ENCODE data around the gene KRT3. TPM values are rescaled to one million over a fixed set of nuclear protein-coding genes. Genes with fewer than 3 reads are reported as not detected.
A peak's percentile ranks its signal among the peaks of the same experiment; 100 is the strongest.

KRT3 gene
- total RNA-seq, 1 experiment from 2014 or later = not detected

DNA sequence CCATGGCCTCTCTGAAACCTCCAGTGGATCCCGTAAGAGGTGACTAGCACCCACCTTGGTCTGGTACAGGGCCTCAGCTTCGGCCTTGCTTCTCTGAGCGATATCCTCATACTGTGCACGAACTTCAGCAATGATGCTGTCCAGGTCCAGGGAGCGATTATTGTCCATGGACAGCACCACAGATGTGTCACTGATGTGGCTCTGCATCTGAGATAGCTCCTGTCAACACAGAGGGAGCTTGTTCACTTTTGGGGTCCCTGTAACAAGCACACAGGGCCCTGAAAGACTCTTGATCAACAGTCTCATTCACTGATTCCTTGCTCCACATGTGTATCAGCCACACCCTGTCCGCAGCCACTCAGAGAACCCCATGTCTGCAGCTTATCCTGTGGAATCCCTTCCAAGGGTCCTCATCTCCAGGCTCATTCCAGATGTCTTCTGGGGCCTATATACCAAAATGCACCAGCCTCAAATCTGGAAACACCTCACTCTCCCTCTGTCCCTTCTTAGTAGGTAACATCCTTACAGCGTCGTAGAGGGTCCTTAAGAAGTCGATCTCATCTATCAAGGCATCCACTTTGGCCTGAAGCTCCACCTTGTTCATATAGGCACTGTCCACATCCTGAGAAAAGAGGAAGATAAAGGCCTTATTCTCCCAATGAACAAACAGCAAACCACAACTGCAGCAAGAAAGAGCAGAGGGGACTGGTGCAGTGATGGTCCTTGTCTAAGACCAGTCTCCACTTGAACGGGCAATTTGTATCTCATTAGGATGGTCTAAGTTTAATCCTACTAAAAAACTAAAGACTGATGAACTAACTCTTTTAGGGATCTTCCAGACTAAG, 3.5 kb downstream of the KRT3 start:
- in situ Hi-C loops (cut with HindIII; ENCODE audit: low pct_unique_long_range_greater_than_20kb, low sequenced_read_pairs) = loop anchor here (25.0 kb wide), 1 partner anchor 155 kb away; no protein-coding TSS in a partner anchor

DNA sequence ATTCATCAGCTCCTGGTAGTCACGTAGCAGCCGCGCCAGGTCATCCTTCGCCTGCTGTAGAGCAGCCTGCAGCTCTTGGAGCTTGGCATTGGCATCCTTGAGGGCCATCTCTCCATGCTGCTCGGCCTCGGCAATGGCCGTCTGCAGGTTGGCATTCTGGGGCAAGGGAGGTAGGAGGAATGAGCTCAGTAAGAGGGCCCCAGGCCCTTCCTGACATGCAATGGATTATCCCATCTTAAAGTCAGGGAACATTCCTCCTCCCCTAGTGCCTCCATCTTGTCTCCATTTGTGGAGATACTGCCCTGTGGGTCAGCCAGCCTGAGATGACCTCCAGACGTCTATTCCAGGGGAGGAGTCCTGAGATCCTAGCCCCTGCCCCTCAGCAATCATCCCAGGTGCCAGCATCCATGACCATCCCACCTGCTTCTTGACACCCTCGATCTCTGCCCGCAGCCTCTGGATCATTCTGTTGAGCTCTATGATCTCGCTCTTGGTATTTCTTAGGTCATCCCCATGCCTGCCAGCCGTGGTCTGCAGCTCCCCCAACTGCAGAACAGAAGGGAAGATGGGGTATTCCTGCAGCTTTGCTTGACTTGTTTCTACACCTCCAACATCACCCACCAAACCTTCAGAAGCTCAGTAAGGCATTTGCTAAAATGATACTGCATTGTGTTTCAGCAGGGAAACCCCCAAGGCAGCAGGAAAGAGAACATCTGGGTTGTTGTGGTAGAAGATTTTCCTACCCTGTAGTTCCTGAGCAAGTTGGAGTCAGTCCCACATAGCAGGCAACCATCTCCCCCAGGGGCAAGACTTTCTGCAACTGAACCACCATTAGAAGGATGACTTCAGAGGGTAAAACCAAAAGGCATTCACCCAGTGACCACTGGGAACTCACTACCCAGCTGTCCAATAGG, 4.4 kb downstream of the KRT3 start:
- no peak for DNase-seq (ENCODE audit: low read depth, low spot score)
- in situ Hi-C loops (cut with HindIII; ENCODE audit: low pct_unique_long_range_greater_than_20kb, low sequenced_read_pairs) = loop anchor here (25.0 kb wide), 1 partner anchor 154 kb away; no protein-coding TSS in a partner anchor

More for the DNA sequence above, 3.5 kb downstream of the KRT3 start:
- no peak for DNase-seq (ENCODE audit: low read depth, low spot score)

GRCh38 chr12:52790427-52791270, 5.3 kb downstream of the KRT3 start:
- no peak for DNase-seq (ENCODE audit: low read depth, low spot score)
- in situ Hi-C loops (cut with HindIII; ENCODE audit: low pct_unique_long_range_greater_than_20kb, low sequenced_read_pairs) = loop anchor here (25.0 kb wide), 1 partner anchor 153 kb away; no protein-coding TSS in a partner anchor

DNA sequence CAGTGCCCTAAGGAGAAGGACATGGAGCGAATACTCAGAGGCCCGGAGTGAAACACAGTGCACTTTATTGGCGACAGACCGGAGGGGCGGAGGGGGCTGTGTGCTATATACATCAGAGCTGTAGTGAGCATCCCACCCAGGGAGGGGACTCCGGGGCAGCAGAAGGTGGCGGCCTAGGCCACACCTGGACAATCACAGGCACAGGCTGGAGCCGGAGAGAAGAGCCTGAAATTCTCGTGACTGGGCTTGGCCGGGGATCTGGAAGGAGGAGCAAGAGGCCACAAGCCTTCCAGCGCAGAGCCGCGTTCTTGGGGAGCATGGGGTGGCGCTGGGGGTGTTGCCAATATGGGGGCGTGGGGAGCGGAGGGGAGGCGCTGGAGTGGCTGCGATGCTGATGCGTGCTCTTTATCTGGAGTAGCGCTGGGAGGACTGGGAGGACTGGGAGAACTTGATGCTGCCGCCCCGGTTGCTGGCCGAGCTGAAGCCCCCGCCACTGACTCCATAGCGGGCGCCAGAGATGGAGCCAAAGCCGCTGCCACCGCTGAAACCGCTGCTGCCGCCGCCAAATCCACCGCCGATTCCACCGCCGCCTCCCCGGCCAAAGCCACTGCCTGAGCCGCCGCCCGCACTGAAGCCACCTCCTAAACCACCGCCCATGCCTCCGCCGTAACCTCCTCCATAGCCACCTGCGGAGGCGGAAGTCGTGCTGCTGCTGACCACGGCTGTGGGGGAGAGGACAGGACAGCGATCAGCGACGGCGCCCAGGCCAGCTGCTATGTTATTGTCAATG, 6.1 kb downstream of the KRT3 start:
- in situ Hi-C loops (cut with HindIII; ENCODE audit: low pct_unique_long_range_greater_than_20kb, low sequenced_read_pairs) = loop anchor here (25.0 kb wide), 1 partner anchor 153 kb away; no protein-coding TSS in a partner anchor
- no peak for DNase-seq (ENCODE audit: low read depth, low spot score)

- in situ Hi-C loops (cut with HindIII; ENCODE audit: low pct_unique_long_range_greater_than_20kb, low sequenced_read_pairs) = loop anchor here (25.0 kb wide), 1 partner anchor 152 kb away; no protein-coding TSS in a partner anchor
- no peak for DNase-seq (ENCODE audit: low read depth, low spot score)
These were observed 6.9 kb downstream of the KRT3 start for GRCh38 chr12:52788876-52789636.

DNA sequence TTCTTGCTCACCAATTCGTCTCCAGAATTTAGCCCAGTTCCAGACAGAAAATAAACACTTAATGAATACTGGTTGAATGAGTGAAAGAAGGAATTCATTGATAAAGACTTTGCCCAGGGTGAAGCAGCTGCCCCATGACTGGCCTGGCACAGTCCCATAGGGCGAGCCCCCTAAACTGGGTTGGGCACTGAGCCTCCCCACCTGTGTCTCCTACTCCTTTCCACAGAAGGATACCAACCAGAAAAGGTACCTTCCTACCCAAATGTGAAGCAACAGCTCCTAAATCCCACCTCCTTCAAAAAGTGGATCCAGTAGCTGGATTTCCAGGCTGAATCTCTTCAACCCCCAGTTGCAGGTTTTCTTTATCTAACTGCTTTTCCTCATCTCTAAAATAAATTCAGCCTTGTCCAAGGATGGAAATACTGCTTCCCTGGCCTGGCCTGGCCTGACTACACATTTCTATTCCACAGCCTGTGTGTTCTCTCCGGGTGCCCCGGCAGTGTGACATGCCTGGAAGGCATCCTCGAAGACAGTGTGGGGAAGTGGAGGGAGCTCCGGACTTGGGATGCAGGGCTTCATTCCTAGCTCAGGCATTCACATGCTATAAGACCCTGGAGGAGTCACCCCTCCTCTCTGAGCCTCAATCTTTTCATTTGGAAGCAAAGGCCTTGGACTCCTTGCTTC, 7.6 kb downstream of the KRT3 start:
- DNase-seq (ENCODE audit: low read depth, low spot score) = no peak
- in situ Hi-C loops (cut with HindIII; ENCODE audit: low pct_unique_long_range_greater_than_20kb, low sequenced_read_pairs) = loop anchor here (25.0 kb wide), 1 partner anchor 151 kb away; no protein-coding TSS in a partner anchor

DNA sequence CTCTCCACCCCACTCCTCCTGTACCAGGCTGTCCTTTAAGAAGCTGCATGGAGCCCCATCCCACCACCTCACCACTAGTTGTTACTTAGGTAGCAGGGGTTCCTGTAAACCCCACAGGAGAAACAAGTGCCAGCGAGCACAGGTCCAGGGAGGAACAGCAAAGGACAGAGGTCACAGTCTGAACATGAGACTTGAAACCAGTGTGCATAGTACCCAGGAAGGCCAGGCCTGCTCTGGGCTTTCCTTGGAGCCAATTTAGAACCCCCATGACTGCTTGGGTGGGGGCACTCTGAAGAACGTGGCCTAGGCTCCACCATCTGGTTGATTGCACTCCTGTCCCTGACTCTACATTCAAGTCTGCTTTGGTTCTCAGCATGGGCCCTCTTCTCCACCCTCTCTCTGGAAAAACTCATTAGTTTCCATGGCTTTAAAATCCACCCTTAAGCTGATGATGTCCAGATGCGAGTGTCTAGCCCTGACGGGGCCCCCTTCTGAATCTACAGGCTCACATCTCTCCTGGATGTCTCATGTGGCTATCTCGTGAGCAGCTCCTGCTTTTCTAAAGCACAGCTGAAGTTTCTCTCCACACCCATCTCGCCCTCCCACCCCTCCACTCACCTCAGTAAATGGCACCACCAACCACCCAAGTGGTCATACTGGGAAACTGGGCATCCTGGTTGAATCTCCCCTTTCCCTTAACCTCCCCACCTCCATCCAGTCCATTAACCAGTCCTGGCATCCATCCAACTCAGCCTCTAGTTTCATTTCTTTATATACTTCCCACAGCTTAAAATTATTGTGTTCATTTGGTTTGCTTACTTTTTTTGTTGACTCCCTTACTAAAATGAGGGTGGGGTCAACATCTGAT, 8.4 kb downstream of the KRT3 start:
- DNase-seq (ENCODE audit: low read depth, low spot score) = peak; percentile 4
- in situ Hi-C loops (cut with HindIII; ENCODE audit: low pct_unique_long_range_greater_than_20kb, low sequenced_read_pairs) = loop anchor here (25.0 kb wide), 1 partner anchor 150 kb away; no protein-coding TSS in a partner anchor

GRCh38 chr12:52784909-52785308, 11.0 kb downstream of the KRT3 start:
- in situ Hi-C loops (cut with HindIII; ENCODE audit: low pct_unique_long_range_greater_than_20kb, low sequenced_read_pairs) = loop anchor here (25.0 kb wide), 1 partner anchor 148 kb away; no protein-coding TSS in a partner anchor
- DNase-seq (ENCODE audit: low read depth, low spot score) = no peak

DNA sequence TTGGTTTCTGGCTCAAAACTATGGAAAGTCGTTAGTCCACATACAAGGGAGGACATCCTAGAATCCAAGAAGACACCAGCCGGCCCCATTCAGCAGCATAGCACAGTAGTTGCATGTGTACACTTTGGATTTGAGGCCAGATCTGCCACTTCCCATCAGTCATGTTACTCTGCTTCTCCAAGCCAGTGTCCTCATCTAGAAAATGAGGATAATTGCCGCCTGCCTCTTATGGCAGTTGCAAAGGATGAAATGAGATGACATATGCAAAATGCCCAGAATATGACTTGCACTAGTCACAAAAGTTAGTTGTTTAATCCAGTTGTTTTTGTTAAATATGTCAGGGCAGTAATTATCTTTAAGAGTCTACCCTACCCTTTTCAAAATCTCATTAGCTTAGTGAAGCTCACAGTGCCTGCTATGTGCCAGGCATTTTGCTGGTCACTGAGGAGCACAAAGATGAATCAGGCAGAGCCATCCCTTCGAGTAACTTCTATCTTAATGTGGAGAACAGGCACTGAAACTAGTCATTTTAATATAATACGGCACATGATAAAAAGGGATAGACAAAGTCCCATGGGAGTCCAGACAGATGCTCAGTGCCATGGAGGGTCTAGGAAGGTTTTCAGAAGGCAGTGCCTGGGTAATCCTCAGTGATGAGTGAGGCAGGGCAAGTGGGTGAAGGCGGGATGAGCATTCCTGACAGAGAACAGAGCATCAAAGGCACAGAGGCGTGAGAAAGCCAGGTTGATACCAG, 12.2 kb downstream of the KRT3 start:
- in situ Hi-C loops (cut with HindIII; ENCODE audit: low pct_unique_long_range_greater_than_20kb, low sequenced_read_pairs) = loop anchor here (25.0 kb wide), 1 partner anchor 146 kb away; no protein-coding TSS in a partner anchor
- no peak for DNase-seq (ENCODE audit: low read depth, low spot score)

DNA sequence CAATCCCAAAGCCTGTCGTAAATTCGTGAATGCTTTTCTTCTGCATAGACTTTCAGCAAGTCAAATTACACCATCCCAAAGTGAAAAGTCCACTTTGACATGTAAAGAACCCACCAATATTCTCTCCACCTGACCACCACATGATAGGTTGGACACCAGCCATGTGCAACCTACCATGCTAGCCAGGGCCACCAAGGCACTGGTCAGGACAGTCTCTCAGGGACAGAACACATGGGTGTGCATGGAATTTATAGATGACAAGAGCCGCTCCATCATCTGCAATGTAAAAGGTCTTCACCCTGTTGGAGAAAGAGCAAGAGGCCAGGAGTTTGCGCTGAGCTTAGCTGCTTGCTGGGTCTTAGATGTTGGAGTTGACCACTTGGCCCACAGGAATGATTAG, 13.4 kb downstream of the KRT3 start:
- no peak for DNase-seq (ENCODE audit: low read depth, low spot score)

GRCh38 chr12:52781399-52782082, 14.4 kb downstream of the KRT3 start:
- DNase-seq (ENCODE audit: low read depth, low spot score) = no peak
- in situ Hi-C loops (cut with HindIII; ENCODE audit: low pct_unique_long_range_greater_than_20kb, low sequenced_read_pairs) = loop anchor here (25.0 kb wide), 1 partner anchor 144 kb away; no protein-coding TSS in a partner anchor

More for the DNA sequence above, 13.4 kb downstream of the KRT3 start:
- in situ Hi-C loops (cut with HindIII; ENCODE audit: low pct_unique_long_range_greater_than_20kb, low sequenced_read_pairs) = loop anchor here (25.0 kb wide), 1 partner anchor 145 kb away; no protein-coding TSS in a partner anchor

- no peak for DNase-seq (ENCODE audit: low read depth, low spot score)
- in situ Hi-C loops (cut with HindIII; ENCODE audit: low pct_unique_long_range_greater_than_20kb, low sequenced_read_pairs) = loop anchor here (25.0 kb wide), 1 partner anchor 143 kb away; no protein-coding TSS in a partner anchor
These were observed 16.0 kb downstream of the KRT3 start for GRCh38 chr12:52779914-52780313.

- in situ Hi-C loops (cut with HindIII; ENCODE audit: low pct_unique_long_range_greater_than_20kb, low sequenced_read_pairs) = loop anchor here (25.0 kb wide), 1 partner anchor 142 kb away; no protein-coding TSS in a partner anchor
- no peak for DNase-seq (ENCODE audit: low read depth, low spot score)
These were observed 17.1 kb downstream of the KRT3 start for GRCh38 chr12:52778833-52779232.

All from SK-MEL-5 (cell line).